GM21515 (cell line): ENCODE data around the gene XIRP1.

Experiments used
- ATAC-seq: cut with Tn5 transposase; IDR thresholded peaks from one replicate; pipeline ENCODE4 v1.9.1; 2021; ENCODE audit not compliant: unreplicated experiment

Gene XIRP1

GRCh38 chr3:39144748-39145380 is 47.5 kb downstream of the XIRP1 start:
- no peak for ATAC-seq

DNA sequence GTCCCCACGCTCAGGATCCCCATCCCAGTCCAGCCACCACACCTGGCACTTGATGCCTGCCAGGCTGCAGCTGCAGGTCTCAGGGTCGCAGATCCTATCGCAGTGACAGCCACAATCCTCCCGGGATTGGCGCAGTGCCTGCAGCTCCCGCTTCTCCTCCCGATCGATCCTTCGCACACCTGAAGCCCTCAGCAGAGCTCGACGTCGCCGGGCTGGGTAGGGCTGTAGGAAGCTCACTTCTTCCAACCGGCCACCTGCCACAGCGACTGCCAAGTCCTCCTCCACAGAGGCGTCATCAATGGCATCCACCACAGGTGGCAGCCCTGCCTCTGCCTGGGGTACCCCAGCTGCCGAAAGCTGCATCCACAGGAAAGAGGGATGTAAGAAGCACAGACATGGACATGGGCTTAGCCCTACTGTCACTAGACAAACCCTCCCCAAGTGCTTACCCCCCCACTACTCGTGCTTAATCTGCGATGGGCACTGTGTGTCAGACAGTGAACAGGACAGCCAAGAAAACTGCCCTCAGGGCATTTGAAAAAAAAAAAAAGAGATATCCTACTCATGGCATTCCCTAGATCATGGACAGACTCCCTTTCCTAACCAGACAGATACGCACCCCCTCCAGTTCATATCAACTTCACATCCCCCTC is 48.2 kb downstream of the XIRP1 start:
- no peak for ATAC-seq

GRCh38 chr3:39143051-39143885 is 49.1 kb downstream of the XIRP1 start:
- ATAC-seq = no peak

DNA sequence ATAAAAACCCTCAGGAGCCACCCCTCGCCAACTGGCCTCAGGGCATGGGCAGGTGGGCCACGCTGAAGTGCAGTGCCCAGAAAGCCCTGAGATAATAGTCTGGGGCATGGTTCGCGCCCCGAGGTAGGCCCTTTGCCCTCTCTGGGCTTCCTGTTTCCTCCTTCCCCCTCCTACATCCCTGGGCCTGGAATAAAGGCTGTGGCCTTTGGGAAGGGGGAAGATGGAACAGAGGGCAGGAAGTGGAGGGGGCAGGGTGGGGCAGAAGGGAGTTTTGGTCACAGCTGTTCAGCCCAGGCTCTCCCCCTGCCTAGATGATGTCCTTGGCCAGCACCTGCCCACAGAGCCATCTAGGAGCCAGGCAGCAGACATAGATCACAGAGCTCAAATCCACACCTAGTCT is 50.3 kb downstream of the XIRP1 start:
- no peak for ATAC-seq

GRCh38 chr3:39141171-39141995 is 51.0 kb downstream of the XIRP1 start:
- no peak for ATAC-seq

DNA sequence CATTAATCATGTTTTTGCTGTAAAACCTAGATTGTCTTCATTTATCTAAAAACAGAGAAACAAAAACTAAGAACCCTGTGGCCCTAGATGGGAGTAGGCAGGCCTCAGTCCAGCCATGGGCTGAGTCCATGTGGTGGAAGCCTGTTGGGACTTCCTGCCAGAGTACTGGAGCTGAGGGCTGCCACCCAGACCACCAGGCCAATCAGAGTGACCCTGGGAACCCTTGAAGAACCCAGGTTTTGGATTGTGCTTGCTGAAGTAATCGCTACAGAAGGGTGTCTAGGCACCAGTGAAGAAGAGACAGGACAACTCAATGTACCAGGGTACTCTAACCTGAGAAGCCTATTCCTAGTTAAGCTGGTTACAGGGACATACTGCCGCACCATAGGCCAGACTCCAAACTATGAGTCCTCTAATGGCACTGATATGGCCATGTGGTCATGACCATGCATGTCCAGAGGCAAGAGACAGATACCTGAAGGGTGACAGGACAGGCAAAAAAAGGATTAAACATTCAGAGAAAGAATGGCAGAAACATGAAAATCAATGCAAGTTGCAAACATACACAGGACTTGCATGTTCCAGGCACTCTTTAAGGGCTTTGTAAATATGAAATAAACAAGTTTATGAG is 51.9 kb downstream of the XIRP1 start:
- ATAC-seq = no peak

DNA sequence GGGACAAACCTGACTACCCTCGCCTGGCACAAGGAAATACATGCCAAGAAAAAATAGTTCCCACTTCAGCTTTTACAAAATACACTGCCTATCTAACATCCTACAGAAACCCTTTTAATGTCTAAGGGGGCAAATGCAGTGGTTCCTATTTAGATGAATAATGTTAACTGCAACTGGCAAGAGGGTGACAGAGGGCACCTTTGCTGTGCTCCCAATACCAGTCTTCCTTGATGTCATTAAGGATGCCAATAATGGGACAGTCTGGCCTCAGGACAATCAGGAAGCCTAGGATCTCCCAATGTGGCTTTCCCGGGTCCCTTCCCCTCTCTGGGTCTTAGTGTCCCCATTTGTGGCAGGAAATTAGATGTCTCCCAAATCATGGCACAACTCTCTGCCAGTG is 53.0 kb downstream of the XIRP1 start:
- ATAC-seq = no peak

DNA sequence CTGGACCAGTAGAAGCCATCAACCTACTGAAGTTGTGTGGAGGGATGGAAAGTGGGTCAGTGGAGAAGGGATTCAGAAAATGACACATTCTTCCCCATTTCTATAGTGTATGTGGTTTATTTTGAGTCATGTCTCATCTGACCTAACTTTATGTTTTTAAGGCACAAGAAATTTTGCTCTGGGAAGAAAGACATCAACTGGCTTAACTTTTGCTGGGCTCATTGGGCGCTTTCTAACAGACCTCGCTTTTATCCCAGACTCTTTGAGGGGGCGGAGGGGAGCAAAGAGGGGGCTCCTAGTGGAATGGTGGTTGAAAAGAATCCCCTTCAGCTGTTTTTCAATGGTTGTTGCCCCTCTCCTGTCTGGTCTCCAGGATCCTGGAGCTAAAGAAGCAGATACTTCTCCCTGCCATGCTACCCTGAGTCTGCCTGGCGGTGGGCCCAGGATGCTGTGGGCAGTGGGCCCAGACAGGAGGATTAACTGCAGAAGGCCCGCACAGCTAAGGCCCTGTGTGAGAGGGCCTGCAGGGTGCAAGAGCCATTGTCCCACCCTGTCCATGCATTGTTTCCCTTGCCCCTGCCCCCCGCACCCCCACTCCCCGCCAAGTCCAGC is 53.5 kb downstream of the XIRP1 start:
- ATAC-seq = no peak

DNA sequence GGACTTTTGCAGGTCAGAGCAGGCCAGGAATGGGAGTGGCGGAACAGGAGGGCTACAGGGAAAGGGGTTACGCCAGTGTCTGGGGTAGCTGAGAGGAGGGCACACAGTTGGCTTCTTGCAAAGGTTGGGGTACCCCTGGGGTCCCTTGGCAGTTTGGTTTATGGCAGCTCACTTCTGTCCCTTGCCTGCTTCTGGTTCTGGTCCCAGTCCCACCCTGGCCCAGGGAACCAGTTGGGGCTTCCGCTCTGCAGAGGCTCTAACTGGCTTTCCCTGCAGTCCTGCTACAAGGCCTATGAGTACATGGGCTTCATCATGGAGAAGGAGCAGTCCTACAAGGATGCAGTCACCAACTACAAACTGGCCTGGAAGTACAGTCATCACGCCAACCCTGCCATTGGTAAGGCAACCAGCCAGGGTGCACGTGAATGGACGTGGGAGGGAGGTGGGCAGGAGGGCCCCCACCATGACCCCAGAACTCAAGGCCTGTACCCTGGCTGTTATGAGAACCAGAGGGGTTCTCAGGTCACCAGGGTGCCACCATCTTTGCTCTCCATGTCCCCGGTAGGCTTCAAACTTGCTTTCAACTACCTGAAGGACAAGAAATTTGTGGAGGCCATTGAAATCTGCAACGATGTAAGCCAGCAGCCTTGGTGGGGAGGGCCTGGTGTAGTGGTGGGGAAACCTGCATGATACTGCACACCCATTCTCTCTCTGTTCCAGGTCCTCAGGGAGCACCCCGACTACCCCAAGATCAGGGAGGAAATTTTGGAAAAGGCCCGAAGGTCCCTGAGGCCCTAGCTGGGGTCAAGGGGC is 54.2 kb downstream of the XIRP1 start:
- no peak for ATAC-seq

- ATAC-seq = no peak
Measured at GRCh38 chr3:39137435-39137936, 54.9 kb downstream of the XIRP1 start.

- ATAC-seq = no peak
Measured at GRCh38 chr3:39136533-39137434, 55.6 kb downstream of the XIRP1 start.

DNA sequence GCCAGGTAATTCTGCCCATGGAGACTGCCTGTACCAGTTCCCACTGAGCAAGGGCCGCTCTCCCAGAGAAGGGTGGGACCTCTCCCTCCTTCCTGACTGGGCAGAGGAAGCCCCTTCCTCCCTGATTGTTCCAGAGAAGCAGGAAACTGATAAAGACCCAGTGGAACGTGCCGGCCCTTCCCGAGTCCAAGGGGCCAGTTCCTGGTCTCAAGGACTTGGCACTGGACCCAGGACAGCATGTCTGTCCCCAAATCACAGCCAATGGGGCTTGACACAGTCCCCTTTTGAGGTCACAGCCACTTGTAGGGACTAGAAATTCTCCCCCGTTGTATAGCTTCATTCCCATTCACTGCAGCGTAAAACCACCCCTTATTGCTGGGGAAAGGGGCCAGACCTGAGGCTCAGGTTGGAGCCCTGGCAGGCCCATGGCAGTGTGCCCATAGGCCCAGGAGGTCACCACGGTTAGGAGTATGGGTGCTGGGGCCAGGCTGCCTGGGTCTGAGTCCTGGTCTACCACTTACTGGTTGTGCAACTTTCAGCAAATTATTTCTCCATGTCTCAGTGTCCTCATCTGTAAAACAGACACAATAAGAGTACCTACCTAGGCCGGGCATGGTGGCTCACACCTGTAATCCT is 57.1 kb downstream of the XIRP1 start:
- no peak for ATAC-seq

GRCh38 chr3:39134305-39134704 is 58.1 kb downstream of the XIRP1 start:
- ATAC-seq = no peak

DNA sequence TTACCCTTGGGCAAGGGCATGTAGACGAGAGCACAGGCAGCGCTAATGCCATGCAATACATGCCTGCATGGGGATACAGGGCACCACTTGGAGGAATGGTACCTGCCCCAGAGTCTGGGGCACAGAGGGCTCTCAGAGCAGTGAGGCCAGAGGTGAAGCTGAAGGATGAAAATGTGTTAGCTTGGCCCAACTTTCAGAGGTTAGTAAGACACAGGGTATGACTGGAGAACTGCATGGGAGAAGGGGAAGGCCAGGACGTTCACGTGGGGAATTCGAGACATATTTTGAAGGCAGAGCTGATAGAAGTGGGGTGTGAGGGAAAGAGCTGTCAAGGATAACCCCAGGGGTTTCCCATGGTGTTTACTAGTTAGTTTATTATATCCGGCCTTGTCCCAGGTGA is 58.6 kb downstream of the XIRP1 start:
- no peak for ATAC-seq
